Prostate gland (tissue), 2 donors: ENCODE data around the gene DNAJB8.

Experiments
- CTCF ChIP-seq, 4 experiments: fragments of 200-600 bp in 2 of 4; fragments of 450-650 bp in 2 of 4; sonication (generic) in 2 of 4; IDR thresholded peaks; 1 replicate in 3 of 4; 2 replicates in 1 of 4; pipeline ENCODE4 v1.5.1; 2016 to 2019; ENCODE audit warnings: antibody characterized with exemption in 4 of 4, mild to moderate bottlenecking in 2 of 4, moderate library complexity in 2 of 4
- POLR2AphosphoS5 ChIP-seq: sonication (generic); formaldehyde crosslinking; IDR thresholded peaks from one replicate; pipeline ENCODE4 v1.6.1; 2017; ENCODE audit warnings: antibody characterized with exemption

- no peak for TF ChIP-seq CTCF (IDR thresholded peaks at IDR 0.05)
- TF ChIP-seq POLR2AphosphoS5: no peak
Observed at GRCh38 chr3:128464702-128465101, 2.0 kb downstream of the DNAJB8 start.
